Measurements from ENCODE around the gene KLHL22. TPM values are rescaled to one million over a fixed set of nuclear protein-coding genes. Genes with fewer than 3 reads are reported as not detected.

The KLHL22 gene
- total RNA-seq, 1 experiment from 2014 or later, result 36.2 TPM

GRCh38 chr22:20429254-20430100 is 66.1 kb downstream of the KLHL22 start:
- no peak overlapping the region for H3K4me3 ChIP-seq (ENCODE audit: low read depth, low read length, poor library complexity, severe bottlenecking)
- H3K36me3 ChIP-seq (ENCODE audit: insufficient read depth, low read length, poor library complexity, severe bottlenecking), result no peaks in the 10 kb centered on the region
- H3K27me3 ChIP-seq (replicated peaks; ENCODE audit: insufficient read depth, low read depth, low read length, poor library complexity), result no peaks in the 10 kb centered on the region
- no peaks in the 10 kb centered on the region for H3K9me3 ChIP-seq (ENCODE audit: low read depth, low read length, poor library complexity, severe bottlenecking)
- H3K27ac ChIP-seq (ENCODE audit: low read depth, low read length, poor library complexity, severe bottlenecking), result no peak overlapping the region
- no peak for DNase-seq (ENCODE audit: low spot score)
- CTCF ChIA-PET, result interaction anchor here (0.6 kb wide), 2 partner anchors 11 to 312 kb away, joined by 6 to 7 read pairs; no protein-coding TSS in a partner anchor
- no TSS peak for BruUV-seq (replicated peaks)
- H3K4me1 ChIP-seq (ENCODE audit: insufficient read depth, low read length, poor library complexity, severe bottlenecking), result no peaks in the 10 kb centered on the region
- POLR2A ChIA-PET (ENCODE audit: low non-redundant PET), result no interaction called here
- TF ChIP-seq EZH2 (IDR thresholded peaks at IDR 0.05; ENCODE audit: borderline replicate concordance, low read depth, low read length, poor library complexity, severe bottlenecking) (no peak), CTCF (conservative IDR thresholded peaks at IDR 0.05; ENCODE audit: low read depth, low read length) (no peak)
- intact Hi-C loops (cut with micrococcal nuclease; ENCODE audit: unreplicated experiment), result loop anchor here (5.0 kb wide), 1 partner anchor 68 kb away; the partner anchor contains the start of gene KLHL22

- ChIA-PET POLR2A (ENCODE audit: low non-redundant PET) (no interaction called here), CTCF (interaction anchor here (0.6 kb wide), 2 partner anchors 11 to 313 kb away, joined by 6 to 7 read pairs; no protein-coding TSS in a partner anchor)
- no peak for TF ChIP-seq CTCF (conservative IDR thresholded peaks at IDR 0.05; ENCODE audit: low read depth, low read length)
- no peak for TF ChIP-seq EZH2 (IDR thresholded peaks at IDR 0.05; ENCODE audit: borderline replicate concordance, low read depth, low read length, poor library complexity, severe bottlenecking)
- H3K4me3 ChIP-seq (ENCODE audit: low read depth, low read length, poor library complexity, severe bottlenecking), result no peak overlapping the region
- no peak for DNase-seq (ENCODE audit: low spot score)
- no peaks in the 10 kb centered on the region for H3K27me3 ChIP-seq (replicated peaks; ENCODE audit: insufficient read depth, low read depth, low read length, poor library complexity)
- no peaks in the 10 kb centered on the region for H3K36me3 ChIP-seq (ENCODE audit: insufficient read depth, low read length, poor library complexity, severe bottlenecking)
- H3K27ac ChIP-seq (ENCODE audit: low read depth, low read length, poor library complexity, severe bottlenecking), result no peak overlapping the region
- no TSS peak for BruUV-seq (replicated peaks)
- intact Hi-C loops (cut with micrococcal nuclease; ENCODE audit: unreplicated experiment), result no loop called here
- H3K9me3 ChIP-seq (ENCODE audit: low read depth, low read length, poor library complexity, severe bottlenecking), result no peaks in the 10 kb centered on the region
- no peaks in the 10 kb centered on the region for H3K4me1 ChIP-seq (ENCODE audit: insufficient read depth, low read length, poor library complexity, severe bottlenecking)
Measured at GRCh38 chr22:20428496-20429253, 66.9 kb downstream of the KLHL22 start.

- CTCF ChIA-PET, result no interaction called here
- Histone ChIP-seq H3K27me3 (replicated peaks; ENCODE audit: insufficient read depth, low read depth, low read length, poor library complexity) (no peaks in the 10 kb centered on the region), H3K9me3 (ENCODE audit: low read depth, low read length, poor library complexity, severe bottlenecking) (no peaks in the 10 kb centered on the region), H3K36me3 (ENCODE audit: insufficient read depth, low read length, poor library complexity, severe bottlenecking) (no peaks in the 10 kb centered on the region), H3K4me3 (ENCODE audit: low read depth, low read length, poor library complexity, severe bottlenecking) (no peak overlapping the region), H3K27ac (ENCODE audit: low read depth, low read length, poor library complexity, severe bottlenecking) (no peak overlapping the region), H3K4me1 (ENCODE audit: insufficient read depth, low read length, poor library complexity, severe bottlenecking) (no peaks in the 10 kb centered on the region)
- no peak for TF ChIP-seq CTCF (conservative IDR thresholded peaks at IDR 0.05; ENCODE audit: low read depth, low read length)
- no peak for TF ChIP-seq EZH2 (IDR thresholded peaks at IDR 0.05; ENCODE audit: borderline replicate concordance, low read depth, low read length, poor library complexity, severe bottlenecking)
- intact Hi-C loops (cut with micrococcal nuclease; ENCODE audit: unreplicated experiment), result no loop called here
- no peak for DNase-seq (ENCODE audit: low spot score)
- POLR2A ChIA-PET (ENCODE audit: low non-redundant PET), result no interaction called here
- no TSS peak for BruUV-seq (replicated peaks)
Measured at GRCh38 chr22:20427945-20428417, 67.6 kb downstream of the KLHL22 start.
